Effector memory CD8-positive, alpha-beta T cell (primary cell): Measurements from ENCODE around the gene TAMALIN.
A peak's percentile ranks its signal among the peaks of the same experiment; 100 is the strongest.

ENCODE experiments used
- ATAC-seq: fragments of 150-1000 bp; cut with Tn5 transposase; replicated peaks from 2 replicates; pipeline ENCODE4 v1.10.0; 2021; ENCODE audit warnings: mild to moderate bottlenecking, moderate library complexity
- DNase-seq, 3 experiments: peaks; one replicate each; pipeline ENCODE4 v3.0.0; 2021
- H3K27ac Mint-ChIP-seq, 2 donors: one replicate each; pipeline ENCODE4 v1.8.0; 2022; ENCODE audit warnings: mild to moderate bottlenecking in 2 of 2, mixed read lengths in 2 of 2, moderate library complexity in 2 of 2
- H3K27me3 Mint-ChIP-seq, 2 donors: one replicate each; pipeline ENCODE4 v1.8.0; 2022; ENCODE audit warnings: mixed read lengths in 2 of 2
- H3K36me3 Mint-ChIP-seq: one replicate; pipeline ENCODE4 v1.8.0; 2022; ENCODE audit warnings: mild to moderate bottlenecking, moderate library complexity, mixed read lengths; ENCODE audit not compliant: insufficient read depth
- H3K4me1 Mint-ChIP-seq, 2 donors: one replicate each; pipeline ENCODE4 v1.8.0; 2022; ENCODE audit warnings: low read depth in 2 of 2, mixed read lengths in 2 of 2
- H3K4me3 Mint-ChIP-seq, 2 donors: one replicate each; pipeline ENCODE4 v1.8.0; 2022; ENCODE audit warnings: mild to moderate bottlenecking in 2 of 2, mixed read lengths in 2 of 2, moderate library complexity in 2 of 2
- H3K9me3 Mint-ChIP-seq, 2 donors: one replicate each; pipeline ENCODE4 v1.8.0; 2022; ENCODE audit warnings: mixed read lengths in 2 of 2

TAMALIN gene

DNA sequence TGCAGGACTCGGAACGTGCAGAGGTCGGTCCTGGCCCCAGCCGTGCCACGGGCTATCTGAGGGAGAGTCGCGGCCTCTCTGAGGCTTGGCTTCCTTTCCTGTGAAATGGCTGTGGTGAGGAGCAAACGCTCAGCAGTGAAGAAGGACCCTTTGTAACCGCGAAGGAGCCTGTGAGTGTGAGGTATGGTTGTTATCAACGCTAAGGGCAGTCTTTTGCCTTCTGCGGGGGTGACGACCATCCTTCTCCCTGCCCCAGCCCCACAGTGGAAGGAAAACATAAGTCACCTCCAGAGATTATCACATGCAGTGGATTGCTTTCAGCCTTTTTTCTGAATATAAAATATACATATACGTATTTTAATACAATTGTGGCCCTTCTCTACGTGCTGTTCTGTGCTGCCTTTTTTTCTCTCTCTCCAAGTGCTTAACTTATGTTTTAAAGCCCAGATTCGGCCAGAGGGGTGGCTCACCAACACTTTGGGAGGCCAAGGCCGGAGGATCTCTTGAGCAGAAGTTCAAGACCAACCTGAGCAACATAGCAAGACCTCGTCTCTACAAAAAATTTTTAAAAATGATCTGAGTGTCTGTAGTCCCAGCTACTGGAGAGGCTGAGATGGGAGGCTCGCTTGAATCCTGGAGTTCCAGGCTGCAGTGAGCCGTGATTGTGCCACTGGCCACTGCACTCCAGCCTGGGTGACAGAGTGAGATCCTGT lies 17.4 kb downstream of the TAMALIN start:
- Mint-ChIP-seq H3K36me3 (peaks cover 40% of the 10 kb centered on the region), H3K9me3 (no peaks in the 10 kb centered on the region), H3K27ac (peak overlapping the region; percentile 36 to 82), H3K4me1 (peaks cover 34% of the 10 kb centered on the region in 2 donors), H3K4me3 (peak overlapping the region; percentile 85 to 93), H3K27me3 (no peaks in the 10 kb centered on the region)
- ATAC-seq (peak; percentile 11), DNase-seq (no peak)

DNA sequence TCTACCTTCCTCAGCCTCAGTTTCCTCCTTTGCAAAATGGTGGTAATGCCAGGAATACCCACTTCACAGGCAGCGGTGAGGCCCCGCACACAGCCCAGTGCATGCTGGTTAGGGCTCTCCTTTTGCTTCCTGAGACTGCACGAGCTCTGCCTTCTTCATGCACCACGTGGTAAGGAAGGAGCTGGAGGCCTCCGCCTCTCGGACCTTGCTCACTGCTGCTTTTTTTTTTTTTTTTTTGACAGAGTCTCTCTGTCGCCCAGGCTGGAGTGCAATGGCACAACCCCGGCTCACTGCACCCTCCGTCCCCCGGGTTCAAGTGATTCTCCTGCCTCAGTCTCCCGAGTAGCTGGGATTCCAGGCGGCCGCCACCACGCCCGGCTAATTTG lies 18.1 kb downstream of the TAMALIN start:
- Mint-ChIP-seq H3K27me3 (no peaks in the 10 kb centered on the region), H3K4me1 (peaks cover 34% of the 10 kb centered on the region in 2 donors), H3K4me3 (peak overlapping the region; percentile 85 to 93), H3K36me3 (peaks cover 33% of the 10 kb centered on the region), H3K27ac (peak overlapping the region in 1 of 2 donors; percentile 93), H3K9me3 (no peaks in the 10 kb centered on the region)
- no peak for DNase-seq
- ATAC-seq = no peak

DNA sequence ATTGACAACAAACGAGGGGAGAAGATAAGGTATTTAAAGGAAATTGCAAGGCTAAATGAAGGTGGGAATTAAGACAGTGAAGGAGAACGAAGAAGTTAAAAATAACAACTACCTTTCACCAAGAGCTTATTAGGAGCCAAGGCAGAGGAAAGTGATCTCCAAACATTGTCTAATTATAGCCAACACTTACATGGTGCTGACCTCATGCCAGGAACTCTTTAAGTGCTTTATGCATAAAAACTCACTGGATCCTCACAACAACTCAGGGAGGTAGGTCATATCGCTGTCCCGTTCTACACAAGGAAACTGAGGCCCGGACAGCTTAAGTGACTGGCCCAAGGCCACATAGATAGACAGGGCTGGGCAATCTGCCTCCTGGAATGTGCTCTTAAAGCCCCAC lies 19.5 kb downstream of the TAMALIN start:
- peaks cover 23 to 25% of the 10 kb centered on the region in 2 donors for H3K4me1 Mint-ChIP-seq
- no peaks in the 10 kb centered on the region for H3K9me3 Mint-ChIP-seq
- H3K4me3 Mint-ChIP-seq = no peak overlapping the region
- ATAC-seq = no peak
- no peak overlapping the region for H3K27ac Mint-ChIP-seq
- H3K36me3 Mint-ChIP-seq = peaks cover 32% of the 10 kb centered on the region
- no peaks in the 10 kb centered on the region for H3K27me3 Mint-ChIP-seq
- DNase-seq = no peak

DNA sequence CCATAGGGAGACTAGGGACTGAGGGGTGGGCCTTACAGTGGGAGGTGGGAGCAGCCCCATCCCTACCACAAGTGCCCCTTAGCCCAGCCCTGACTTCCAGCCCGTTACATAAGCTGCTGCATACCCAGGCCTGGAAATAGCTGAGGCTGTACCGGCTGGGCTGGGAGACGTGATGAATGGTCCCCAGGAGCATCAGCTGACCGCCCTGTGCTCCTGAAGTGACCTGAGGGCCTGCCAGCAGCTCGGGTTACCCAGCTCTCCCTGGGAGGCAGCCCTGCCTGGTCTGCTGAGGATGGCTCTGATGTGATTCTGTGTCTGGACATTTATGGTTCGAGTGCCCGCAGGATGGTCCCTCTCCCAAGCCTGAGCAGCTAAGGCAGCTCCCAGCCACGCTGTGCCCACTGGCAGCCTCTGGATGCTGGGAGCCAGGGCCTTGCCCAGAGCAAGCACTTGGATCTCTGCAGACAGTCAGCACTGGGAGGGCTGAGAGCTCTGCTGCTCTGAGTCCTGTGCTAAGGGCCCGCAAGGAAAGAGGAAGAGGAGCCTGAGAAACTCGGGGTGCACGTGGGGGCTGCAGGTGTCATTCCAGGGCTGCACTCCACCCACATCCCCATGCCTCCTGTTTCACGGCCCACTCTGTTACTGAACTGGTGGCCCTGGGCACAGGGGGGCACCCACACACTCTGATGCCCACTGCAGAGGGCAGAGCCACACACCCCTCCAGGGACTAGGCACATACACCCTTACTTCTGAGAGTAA lies 20.5 kb downstream of the TAMALIN start:
- Mint-ChIP-seq H3K36me3 (peaks cover 27% of the 10 kb centered on the region), H3K27ac (no peak overlapping the region), H3K9me3 (no peaks in the 10 kb centered on the region), H3K4me3 (no peak overlapping the region), H3K4me1 (peaks cover 23 to 25% of the 10 kb centered on the region in 2 donors), H3K27me3 (no peaks in the 10 kb centered on the region)
- DNase-seq = no peak
- no peak for ATAC-seq

DNA sequence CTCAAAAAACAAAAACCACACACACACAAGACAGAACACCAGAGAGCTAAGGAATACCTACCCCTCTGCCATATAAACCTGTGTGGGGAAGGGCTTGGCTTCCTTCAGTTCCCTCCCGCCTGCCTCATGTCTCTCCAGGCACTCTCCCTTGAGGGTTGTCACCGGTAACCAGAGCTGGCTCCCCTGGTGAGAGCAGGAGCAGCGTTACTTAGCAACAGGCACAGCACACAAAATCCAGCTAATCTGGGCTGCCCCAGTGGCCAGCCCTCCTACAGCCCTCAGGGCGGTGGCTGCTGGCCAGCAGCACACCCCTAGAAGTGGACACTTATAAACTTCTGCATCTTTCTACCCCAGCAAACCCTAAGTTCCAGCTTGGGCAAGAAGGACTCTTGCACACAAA lies 22.9 kb downstream of the TAMALIN start:
- ATAC-seq = no peak
- Mint-ChIP-seq H3K27me3 (no peaks in the 10 kb centered on the region), H3K9me3 (no peaks in the 10 kb centered on the region), H3K4me1 (peaks cover 20 to 26% of the 10 kb centered on the region in 2 donors), H3K27ac (no peak overlapping the region), H3K36me3 (peaks cover 25% of the 10 kb centered on the region), H3K4me3 (no peak overlapping the region)
- no peak for DNase-seq

DNA sequence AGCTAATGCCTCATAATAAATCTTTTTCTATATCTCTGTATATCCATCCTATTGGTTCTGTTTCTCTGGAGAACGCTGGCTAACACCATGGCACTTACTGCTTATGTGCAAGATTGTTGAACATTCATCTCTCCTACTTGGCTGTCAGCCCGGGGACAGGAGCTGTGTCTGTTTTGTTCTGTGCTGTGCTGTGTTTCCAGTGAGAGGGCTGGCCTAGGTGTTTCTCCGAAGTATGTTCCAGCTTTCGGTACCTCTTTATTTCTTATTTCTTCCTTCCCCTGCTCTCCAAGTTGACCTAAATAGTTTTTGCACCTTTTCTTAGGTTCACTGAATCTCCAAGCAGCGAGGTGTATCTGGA lies 25.7 kb downstream of the TAMALIN start:
- no peak for DNase-seq
- Mint-ChIP-seq H3K36me3 (peaks cover 25% of the 10 kb centered on the region), H3K27ac (peak overlapping the region; percentile 78 to 85), H3K27me3 (no peaks in the 10 kb centered on the region), H3K4me1 (peaks cover 10 to 19% of the 10 kb centered on the region in 2 donors), H3K4me3 (peak overlapping the region; percentile 73 to 77), H3K9me3 (no peaks in the 10 kb centered on the region)
- no peak for ATAC-seq

DNA sequence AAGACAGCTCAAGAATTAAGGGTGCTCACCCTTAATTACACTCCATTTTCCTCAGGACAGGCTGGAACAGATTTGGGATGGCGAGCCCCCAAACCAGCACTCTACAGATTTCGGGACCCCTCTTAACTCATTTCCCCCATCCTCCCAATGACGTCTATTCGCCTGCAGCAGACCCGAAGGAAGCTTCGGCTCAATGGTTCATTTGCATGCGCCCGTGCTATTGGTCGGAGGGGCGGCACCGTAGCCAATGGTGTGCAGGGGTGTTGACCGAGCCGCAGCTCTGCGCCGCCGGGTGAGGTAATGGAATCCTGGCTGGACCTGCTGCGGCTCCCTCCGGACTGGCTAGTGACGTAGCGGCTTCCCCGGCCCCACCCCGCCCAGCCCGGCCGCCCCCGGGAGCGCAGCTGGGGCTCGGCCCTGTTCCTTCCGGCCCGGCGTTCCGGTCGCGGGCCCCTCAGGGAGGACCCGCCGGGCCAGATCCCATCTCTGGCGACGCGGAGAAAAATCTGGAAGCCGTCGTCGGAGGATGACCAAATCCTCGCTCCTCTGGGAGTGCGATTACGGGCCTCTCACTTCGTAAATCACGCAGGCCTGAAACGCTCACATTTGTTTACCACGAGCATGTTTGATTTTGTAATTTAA lies 26.2 kb downstream of the TAMALIN start:
- Mint-ChIP-seq H3K27me3 (no peaks in the 10 kb centered on the region), H3K36me3 (peaks cover 24% of the 10 kb centered on the region), H3K4me3 (peak overlapping the region; percentile 73 to 77), H3K27ac (peak overlapping the region; percentile 78 to 85), H3K9me3 (no peaks in the 10 kb centered on the region), H3K4me1 (peaks cover 10 to 22% of the 10 kb centered on the region in 2 donors)
- peak; percentile 73 to 75 (median 73) for DNase-seq
- ATAC-seq = peak; percentile 75

DNA sequence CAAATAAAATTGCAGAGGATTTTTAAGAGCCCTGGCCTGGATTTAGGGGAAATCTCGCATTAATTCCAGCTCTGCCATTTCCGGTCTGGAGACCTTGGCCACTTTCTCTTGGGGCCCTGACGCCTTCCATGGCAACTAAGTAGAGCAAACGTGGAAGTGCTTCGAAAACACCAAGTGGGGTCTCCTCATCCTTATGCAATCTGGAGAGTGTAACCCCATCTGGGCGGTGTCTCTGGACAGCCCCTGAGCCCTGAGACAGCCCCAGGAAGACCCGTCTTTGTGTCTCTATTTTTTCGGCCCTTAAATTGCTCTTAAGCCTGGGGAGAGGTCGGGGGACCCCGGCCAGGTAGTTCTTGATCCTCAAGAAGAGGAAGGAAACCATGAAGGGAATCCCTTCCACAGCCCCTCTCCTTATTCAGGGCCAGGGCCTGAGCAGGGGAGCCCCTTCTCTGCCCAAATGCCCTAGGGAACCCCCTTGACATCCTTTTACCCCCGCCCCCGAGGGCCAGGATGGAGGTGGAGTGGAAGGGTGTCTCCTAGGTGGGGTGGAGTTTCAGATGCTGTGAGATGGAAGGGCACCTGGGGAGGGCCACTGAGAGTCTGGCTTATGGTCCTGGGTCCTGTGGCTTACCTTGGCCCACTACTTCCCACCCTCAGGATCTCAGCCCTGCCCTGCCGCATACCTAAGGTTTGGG lies 26.8 kb downstream of the TAMALIN start:
- ATAC-seq = no peak
- H3K9me3 Mint-ChIP-seq = no peaks in the 10 kb centered on the region
- H3K4me3 Mint-ChIP-seq = peak overlapping the region; percentile 73 to 77
- H3K27ac Mint-ChIP-seq = peak overlapping the region; percentile 78 to 85
- H3K27me3 Mint-ChIP-seq = no peaks in the 10 kb centered on the region
- H3K36me3 Mint-ChIP-seq = peaks cover 18% of the 10 kb centered on the region
- DNase-seq = no peak
- H3K4me1 Mint-ChIP-seq = peaks cover 10 to 24% of the 10 kb centered on the region in 2 donors

DNA sequence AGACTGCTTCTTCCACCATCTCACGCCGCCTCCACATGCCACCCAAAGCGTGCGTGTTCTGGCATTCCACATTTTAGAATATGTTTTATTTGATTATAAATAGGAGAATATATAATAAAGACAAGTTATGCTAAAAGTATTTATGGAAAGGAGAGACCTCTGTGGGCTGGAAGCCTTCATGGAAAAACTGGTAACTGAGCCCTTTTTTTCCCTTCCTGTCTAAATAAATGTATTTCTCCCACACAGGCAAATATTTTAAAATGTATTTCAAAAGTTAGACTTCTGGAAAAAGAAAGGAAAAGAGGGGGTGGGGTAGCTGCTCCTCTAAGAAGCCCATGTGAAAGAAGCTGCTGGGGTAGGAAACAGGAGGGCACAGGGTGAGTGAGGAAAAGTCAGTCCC lies 28.4 kb downstream of the TAMALIN start:
- DNase-seq = no peak
- H3K9me3 Mint-ChIP-seq = no peaks in the 10 kb centered on the region
- peak overlapping the region; percentile 6 to 63 for H3K4me3 Mint-ChIP-seq
- peaks cover 18% of the 10 kb centered on the region for H3K36me3 Mint-ChIP-seq
- peaks cover 10 to 24% of the 10 kb centered on the region in 2 donors for H3K4me1 Mint-ChIP-seq
- no peak for ATAC-seq
- peak overlapping the region in 1 of 2 donors; percentile 52 for H3K27ac Mint-ChIP-seq
- no peaks in the 10 kb centered on the region for H3K27me3 Mint-ChIP-seq

DNA sequence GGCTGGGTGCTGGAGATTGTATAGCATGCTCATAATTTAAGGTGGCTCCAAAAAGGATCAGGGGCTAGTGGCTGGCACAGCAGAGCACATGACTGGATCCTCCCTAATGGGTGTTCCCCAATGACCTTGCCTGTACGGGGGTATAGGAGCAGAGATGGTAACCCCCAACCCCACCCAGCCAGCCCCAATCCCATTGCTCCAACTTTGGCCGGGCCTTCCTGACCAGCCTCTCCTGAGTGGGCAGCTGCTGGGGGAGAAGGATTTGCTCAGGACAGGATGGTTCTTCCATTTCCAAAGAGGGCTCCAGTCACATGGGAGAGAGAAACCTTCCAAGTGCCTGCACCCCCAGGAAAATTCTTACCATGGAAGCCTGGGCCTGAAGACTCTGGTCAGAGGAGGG lies 29.2 kb downstream of the TAMALIN start:
- Mint-ChIP-seq H3K4me3 (peak overlapping the region; percentile 59 to 63), H3K4me1 (peaks cover 10 to 24% of the 10 kb centered on the region in 2 donors), H3K9me3 (no peaks in the 10 kb centered on the region), H3K27ac (peak overlapping the region; percentile 62 to 88), H3K36me3 (peaks cover 18% of the 10 kb centered on the region), H3K27me3 (no peaks in the 10 kb centered on the region)
- DNase-seq (no peak), ATAC-seq (no peak)

DNA sequence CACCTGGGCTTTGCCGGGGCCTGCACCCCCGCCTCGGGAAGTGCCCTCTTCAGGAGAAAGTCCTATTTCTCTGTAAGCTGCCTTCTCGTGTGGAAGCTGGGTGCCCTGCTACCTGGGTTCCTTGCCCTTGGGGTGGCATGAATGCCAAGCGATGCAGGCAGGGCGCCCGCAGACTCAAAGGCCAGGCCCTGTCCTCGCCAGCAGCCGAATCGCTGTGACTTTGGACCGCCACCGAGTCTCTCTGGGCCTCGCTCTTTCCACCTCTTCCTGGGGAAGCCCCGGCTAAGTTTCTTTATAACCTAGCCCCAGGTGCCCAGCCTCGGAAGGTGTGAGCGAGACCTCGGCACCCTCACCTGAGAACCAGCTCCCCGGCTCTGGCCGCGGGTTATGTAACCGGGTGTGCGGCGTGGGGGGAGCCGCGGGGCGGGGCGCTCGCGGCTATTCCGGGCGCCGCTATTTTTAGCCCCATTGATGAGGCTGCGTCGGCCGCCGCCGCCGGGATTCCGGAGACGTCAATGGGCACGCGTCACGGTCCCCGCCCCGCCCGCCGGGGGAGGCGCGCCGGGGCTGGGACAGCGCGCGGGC lies 29.9 kb downstream of the TAMALIN start:
- ATAC-seq = peak; percentile 78
- H3K27me3 Mint-ChIP-seq = no peaks in the 10 kb centered on the region
- peaks cover 12 to 25% of the 10 kb centered on the region in 2 donors for H3K4me1 Mint-ChIP-seq
- H3K9me3 Mint-ChIP-seq = no peaks in the 10 kb centered on the region
- H3K36me3 Mint-ChIP-seq = peaks cover 18% of the 10 kb centered on the region
- DNase-seq = peak; percentile 83 to 88 (median 85)
- H3K4me3 Mint-ChIP-seq = peak overlapping the region; percentile 59 to 63
- H3K27ac Mint-ChIP-seq = peak overlapping the region; percentile 62 to 88

DNA sequence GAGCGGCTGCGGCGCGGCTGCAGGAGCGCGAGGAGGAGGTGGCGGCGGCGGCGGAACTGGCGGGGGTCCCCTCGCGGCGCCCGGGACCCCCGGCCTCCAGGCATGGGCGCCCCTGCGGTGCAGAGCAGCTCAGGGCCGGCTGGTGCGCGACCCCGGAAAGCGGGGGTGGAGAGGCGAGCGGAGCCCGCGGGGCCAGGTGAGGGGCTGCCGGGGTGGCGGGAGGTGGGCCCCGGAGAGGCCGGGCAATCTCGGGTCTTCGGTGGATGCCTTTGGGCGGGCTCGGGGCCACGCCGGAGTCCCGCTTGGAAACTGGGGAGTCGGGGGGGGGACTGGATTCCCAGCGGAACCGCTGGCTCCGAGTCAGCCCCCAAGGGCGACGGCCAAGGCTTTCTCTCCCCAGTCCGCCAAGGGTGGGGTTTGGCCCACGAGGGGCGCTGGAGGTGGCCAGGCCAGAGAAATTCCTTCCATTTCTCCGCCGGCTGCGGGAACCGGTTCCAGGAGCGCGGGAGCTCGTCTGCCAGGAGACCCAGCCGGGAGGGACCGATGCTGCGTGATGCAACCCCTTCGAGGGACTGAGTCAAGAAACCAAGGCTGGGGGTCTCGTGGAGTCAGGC lies 30.6 kb downstream of the TAMALIN start:
- peaks cover 18 to 31% of the 10 kb centered on the region in 2 donors for H3K4me1 Mint-ChIP-seq

More for the DNA sequence above, 30.6 kb downstream of the TAMALIN start:
- no peak for DNase-seq
- Mint-ChIP-seq H3K9me3 (no peaks in the 10 kb centered on the region), H3K4me3 (peak overlapping the region; percentile 36 to 59), H3K27me3 (no peaks in the 10 kb centered on the region), H3K27ac (peak overlapping the region in 1 of 2 donors; percentile 88), H3K36me3 (peaks cover 22% of the 10 kb centered on the region)
- ATAC-seq = peak; percentile 0
